ENCODE measurements around the gene USP31. TPM values are rescaled to one million over a fixed set of nuclear protein-coding genes. Genes with fewer than 3 reads are reported as not detected.
"Not testable (repeated sequence)": the region's sequence is repeated elsewhere in the genome, so short reads cannot be mapped to it uniquely, and the experiment has no call there.

Gene USP31
- total RNA-seq, 1 donor from 2014 or later: 7.7 TPM

DNA sequence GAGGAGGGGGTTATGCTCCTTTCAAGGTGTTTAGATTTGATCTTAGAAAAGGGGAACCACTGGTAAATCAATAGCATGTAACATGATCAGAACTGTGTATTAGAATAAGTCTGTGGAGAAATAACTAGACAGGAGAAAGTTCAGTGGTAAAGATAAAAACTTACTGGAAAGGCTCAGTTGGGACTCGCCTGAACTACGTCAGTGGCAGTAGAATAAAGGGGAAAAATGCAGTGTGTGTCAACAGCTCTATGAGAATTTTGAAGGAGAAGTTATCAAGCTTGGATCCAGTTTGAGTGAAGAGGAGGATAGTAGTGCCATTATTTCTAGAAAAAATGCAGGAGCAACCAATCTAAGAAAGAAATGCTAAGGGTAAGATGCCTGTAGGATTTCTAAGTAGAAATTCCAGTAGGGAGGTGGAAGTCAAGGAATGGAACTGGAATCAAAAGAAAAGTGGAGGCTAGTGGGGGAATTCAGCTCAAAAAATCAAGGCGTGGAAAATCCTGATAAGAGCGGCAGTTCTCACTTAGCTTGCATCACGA, 48.2 kb downstream of the USP31 start:
- H3K9me3 Mint-ChIP-seq: no peaks in the 10 kb centered on the region
- intact Hi-C loops (cut with micrococcal nuclease): no loop called here
- H3K4me1 Mint-ChIP-seq (ENCODE audit: low read depth): peaks cover 12% of the 10 kb centered on the region
- H3K27me3 Mint-ChIP-seq (ENCODE audit: low read depth): no peaks in the 10 kb centered on the region
- H3K36me3 Mint-ChIP-seq (ENCODE audit: low read depth): peaks cover 30% of the 10 kb centered on the region
- no peak overlapping the region for H3K4me3 Mint-ChIP-seq (ENCODE audit: low read depth)
- no peak for DNase-seq (ENCODE audit: low spot score)
- no peak overlapping the region for H3K27ac Mint-ChIP-seq

DNA sequence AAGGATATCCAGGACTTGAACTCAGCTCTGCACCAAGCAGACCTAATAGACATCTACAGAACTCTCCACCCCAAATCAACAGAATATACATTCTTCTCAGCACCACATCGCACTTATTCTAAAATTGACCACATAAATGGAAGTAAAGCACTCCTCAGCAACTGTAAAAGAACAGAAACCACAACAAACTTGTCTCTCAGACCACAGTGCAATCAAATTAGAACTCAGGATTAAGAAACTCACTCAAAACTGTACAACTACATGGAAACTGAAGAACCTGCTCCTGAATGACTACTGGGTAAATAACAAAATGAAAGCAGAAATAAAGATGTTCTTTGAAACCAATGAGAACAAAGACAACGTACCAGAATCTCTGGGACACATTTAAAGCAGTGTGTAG, 52.8 kb downstream of the USP31 start:
- H3K27me3 Mint-ChIP-seq (ENCODE audit: low read depth); H3K9me3 Mint-ChIP-seq; DNase-seq (ENCODE audit: low spot score); intact Hi-C loops (cut with micrococcal nuclease): not testable (repeated sequence)
- peak overlapping the region; percentile 89 for H3K27ac Mint-ChIP-seq
- peaks cover 30% of the 10 kb centered on the region for H3K4me1 Mint-ChIP-seq (ENCODE audit: low read depth)
- H3K36me3 Mint-ChIP-seq (ENCODE audit: low read depth): peaks cover 41% of the 10 kb centered on the region
- H3K4me3 Mint-ChIP-seq (ENCODE audit: low read depth): peak overlapping the region; percentile 73

DNA sequence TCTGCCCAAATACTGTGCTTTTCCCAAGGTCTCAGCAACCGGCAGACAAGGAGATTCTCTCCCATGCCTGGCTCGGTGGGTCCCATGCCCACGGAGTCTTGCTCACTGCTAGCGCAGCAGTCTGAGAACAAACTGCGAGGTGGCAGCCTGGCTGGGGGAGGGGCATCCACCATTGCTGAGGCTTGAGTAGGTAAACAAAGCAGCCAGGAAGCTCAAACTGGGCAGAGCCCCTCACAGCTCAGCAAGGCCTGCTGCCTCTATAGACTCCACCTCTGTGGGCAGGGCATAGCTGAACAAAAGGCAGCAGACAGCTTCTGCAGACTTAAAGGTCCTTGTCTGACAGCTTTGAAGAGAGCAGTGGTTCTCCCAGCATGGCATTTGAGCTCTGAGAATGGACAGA, 55.1 kb downstream of the USP31 start:
- Mint-ChIP-seq H3K36me3 (ENCODE audit: low read depth) (peaks cover 30% of the 10 kb centered on the region), H3K4me1 (ENCODE audit: low read depth) (peaks cover 31% of the 10 kb centered on the region)
- H3K27me3 Mint-ChIP-seq (ENCODE audit: low read depth); H3K9me3 Mint-ChIP-seq; intact Hi-C loops (cut with micrococcal nuclease); H3K27ac Mint-ChIP-seq; DNase-seq (ENCODE audit: low spot score); H3K4me3 Mint-ChIP-seq (ENCODE audit: low read depth): not testable (repeated sequence)

DNA sequence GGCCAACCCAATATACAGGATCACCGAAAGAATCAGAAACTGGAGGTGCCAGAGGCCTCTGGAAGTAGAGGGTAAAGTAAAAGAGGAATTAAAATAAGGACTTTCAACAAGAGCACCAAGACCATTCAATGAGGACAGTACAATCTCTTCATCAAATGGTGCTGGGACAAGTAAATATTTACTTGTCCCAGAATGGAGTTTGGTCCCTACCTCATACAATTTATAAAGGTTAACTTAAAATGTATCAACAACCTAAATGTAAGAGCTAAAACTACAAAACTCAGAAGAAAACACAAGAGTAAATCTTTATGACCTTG, 56.5 kb downstream of the USP31 start:
- no peak for DNase-seq (ENCODE audit: low spot score)
- peaks cover 18% of the 10 kb centered on the region for H3K36me3 Mint-ChIP-seq (ENCODE audit: low read depth)
- no peaks in the 10 kb centered on the region for H3K9me3 Mint-ChIP-seq
- no peaks in the 10 kb centered on the region for H3K27me3 Mint-ChIP-seq (ENCODE audit: low read depth)
- peaks cover 31% of the 10 kb centered on the region for H3K4me1 Mint-ChIP-seq (ENCODE audit: low read depth)
- no peak overlapping the region for H3K4me3 Mint-ChIP-seq (ENCODE audit: low read depth)
- no peak overlapping the region for H3K27ac Mint-ChIP-seq
- intact Hi-C loops (cut with micrococcal nuclease): no loop called here

DNA sequence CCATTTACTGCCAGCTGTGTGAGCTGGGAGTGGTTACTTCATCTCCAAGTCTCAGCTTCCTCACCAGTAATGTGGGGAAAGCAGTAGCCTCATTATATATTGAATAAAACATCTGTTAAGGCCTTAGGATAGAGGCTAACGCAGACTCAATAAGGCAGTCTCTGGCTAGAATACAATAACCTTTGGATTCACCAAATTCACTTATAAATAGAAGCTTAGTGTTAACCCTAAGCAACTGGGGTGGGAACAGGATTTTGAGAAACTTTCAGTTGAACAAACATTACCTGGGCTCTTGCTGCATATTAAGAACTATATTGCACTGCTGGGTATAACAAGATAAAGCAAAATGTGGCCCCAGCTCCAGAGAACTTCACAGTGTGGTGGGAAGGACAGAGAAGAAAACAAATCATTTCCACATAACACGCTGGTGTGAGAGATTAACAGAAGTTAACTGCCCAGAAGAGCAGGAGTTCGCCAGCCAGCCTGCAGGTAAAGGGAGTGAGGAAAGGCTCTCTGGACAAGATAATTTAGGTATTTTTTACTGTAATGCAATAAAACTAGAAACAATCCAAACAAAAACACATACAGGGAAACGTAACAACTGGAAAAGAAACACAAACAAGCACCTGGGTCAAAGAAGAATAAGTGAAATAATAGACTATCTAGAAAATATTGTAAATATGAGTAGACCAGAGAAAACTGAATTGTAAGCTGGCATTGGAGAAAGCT, 57.0 kb downstream of the USP31 start:
- H3K27ac Mint-ChIP-seq: no peak overlapping the region
- DNase-seq (ENCODE audit: low spot score): no peak
- H3K9me3 Mint-ChIP-seq: no peaks in the 10 kb centered on the region
- H3K4me1 Mint-ChIP-seq (ENCODE audit: low read depth): peaks cover 31% of the 10 kb centered on the region
- intact Hi-C loops (cut with micrococcal nuclease): no loop called here
- H3K36me3 Mint-ChIP-seq (ENCODE audit: low read depth): peaks cover 18% of the 10 kb centered on the region
- no peaks in the 10 kb centered on the region for H3K27me3 Mint-ChIP-seq (ENCODE audit: low read depth)
- no peak overlapping the region for H3K4me3 Mint-ChIP-seq (ENCODE audit: low read depth)

DNA sequence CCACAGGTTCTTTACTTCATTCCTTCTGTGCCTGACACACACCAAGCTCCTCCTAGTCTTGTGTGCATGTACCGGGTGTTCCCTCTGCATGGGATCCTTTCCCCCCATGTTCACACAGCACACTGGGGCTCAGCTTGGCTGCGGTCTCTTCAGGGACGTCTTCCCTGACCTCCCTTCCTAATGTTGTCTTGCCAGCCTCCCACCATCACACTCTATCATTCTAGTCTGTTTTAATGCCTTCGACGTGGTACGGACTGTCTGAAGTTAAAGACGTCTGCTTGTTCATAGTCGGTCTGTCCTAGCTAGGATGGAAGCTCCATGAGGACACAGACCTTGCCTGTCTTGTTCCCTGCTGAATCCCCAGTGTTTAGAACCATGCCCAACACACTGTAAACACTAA, 60.1 kb downstream of the USP31 start:
- H3K36me3 Mint-ChIP-seq (ENCODE audit: low read depth): peaks cover 14% of the 10 kb centered on the region
- H3K27ac Mint-ChIP-seq: no peak overlapping the region
- no peaks in the 10 kb centered on the region for H3K27me3 Mint-ChIP-seq (ENCODE audit: low read depth)
- no peaks in the 10 kb centered on the region for H3K9me3 Mint-ChIP-seq
- no peak for DNase-seq (ENCODE audit: low spot score)
- intact Hi-C loops (cut with micrococcal nuclease): no loop called here
- H3K4me3 Mint-ChIP-seq (ENCODE audit: low read depth): no peak overlapping the region
- H3K4me1 Mint-ChIP-seq (ENCODE audit: low read depth): peaks cover 3% of the 10 kb centered on the region

DNA sequence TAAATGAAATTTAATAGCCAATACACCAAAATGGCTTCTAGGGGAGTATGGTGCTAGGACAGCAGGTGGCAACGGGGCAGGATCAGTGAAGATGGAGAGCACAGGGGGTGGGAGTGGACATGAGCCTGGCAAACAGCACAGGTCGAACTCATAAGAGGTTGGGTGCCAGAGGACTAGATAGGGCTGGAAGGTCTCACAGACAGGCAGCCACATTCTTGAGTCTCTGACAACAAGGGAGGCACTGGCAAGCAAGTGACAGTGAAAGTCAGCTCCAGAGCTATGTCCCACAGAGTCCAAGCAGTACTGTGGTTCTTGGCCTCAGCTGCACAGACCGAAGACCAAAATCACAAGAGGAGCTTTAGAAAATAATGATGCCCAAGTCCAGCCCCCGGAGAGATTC, 61.2 kb downstream of the USP31 start:
- DNase-seq (ENCODE audit: low spot score): no peak
- Mint-ChIP-seq H3K9me3 (no peaks in the 10 kb centered on the region), H3K36me3 (ENCODE audit: low read depth) (peaks cover 6% of the 10 kb centered on the region)

DNA sequence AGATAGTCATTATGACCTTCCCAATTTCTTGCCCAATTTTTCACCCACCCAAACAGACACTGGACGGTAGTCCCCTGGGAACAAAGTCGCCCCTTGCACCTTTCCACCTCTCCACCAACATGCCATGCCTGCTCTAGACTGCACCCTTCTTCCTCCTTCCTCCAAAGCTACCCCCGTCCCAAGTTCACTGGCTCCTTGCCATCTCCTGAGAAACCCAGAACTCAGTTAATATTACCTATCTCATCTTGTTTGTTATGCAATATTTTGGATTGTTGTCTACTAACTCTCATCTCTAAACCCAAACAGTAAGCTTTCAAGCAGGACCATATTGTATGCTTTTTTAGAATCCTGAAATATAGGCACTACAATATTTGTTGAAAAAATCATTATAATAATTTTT, 63.3 kb downstream of the USP31 start:
- no peak for DNase-seq (ENCODE audit: low spot score)
- intact Hi-C loops (cut with micrococcal nuclease): no loop called here
- H3K4me3 Mint-ChIP-seq (ENCODE audit: low read depth): no peak overlapping the region
- H3K36me3 Mint-ChIP-seq (ENCODE audit: low read depth): peaks cover 5% of the 10 kb centered on the region
- H3K27ac Mint-ChIP-seq: no peak overlapping the region
- no peaks in the 10 kb centered on the region for H3K27me3 Mint-ChIP-seq (ENCODE audit: low read depth)
- H3K4me1 Mint-ChIP-seq (ENCODE audit: low read depth): peaks cover 4% of the 10 kb centered on the region
- no peaks in the 10 kb centered on the region for H3K9me3 Mint-ChIP-seq

More for the DNA sequence above, 61.2 kb downstream of the USP31 start:
- H3K4me1 Mint-ChIP-seq (ENCODE audit: low read depth): peaks cover 3% of the 10 kb centered on the region
- intact Hi-C loops (cut with micrococcal nuclease): no loop called here
- H3K4me3 Mint-ChIP-seq (ENCODE audit: low read depth): no peak overlapping the region
- no peak overlapping the region for H3K27ac Mint-ChIP-seq
- H3K27me3 Mint-ChIP-seq (ENCODE audit: low read depth): no peaks in the 10 kb centered on the region

DNA sequence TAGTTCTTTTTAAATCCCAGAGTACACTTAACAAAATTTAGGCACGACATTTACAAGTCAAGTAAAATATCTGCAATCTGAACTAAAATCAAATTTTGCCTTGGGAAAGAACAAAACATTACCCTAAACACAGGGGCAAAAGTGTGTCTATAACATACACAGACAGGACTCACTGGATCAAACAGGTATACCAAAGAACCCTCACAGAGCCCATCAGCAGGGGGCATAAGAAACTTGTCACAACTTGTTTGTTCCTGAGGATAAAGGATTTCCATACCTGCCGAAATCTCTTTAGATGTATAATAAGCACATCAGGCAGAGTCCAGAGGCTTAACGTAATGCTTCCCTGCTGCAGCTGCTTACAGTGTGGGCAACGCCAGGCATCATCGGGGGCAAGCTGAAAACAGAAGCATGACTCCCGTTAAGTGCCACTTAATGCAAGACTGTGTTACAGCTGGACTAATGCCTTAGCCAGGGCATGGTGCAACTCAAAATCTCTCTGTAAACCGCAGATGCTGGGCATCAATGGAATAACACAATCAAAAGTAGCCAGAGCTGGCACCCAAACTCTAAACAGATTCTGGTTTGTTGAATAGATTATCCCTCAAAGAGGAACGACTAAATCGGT, 67.0 kb downstream of the USP31 start:
- no peak overlapping the region for H3K27ac Mint-ChIP-seq
- intact Hi-C loops (cut with micrococcal nuclease): no loop called here
- H3K4me1 Mint-ChIP-seq (ENCODE audit: low read depth): peaks cover 4% of the 10 kb centered on the region
- H3K27me3 Mint-ChIP-seq (ENCODE audit: low read depth): no peaks in the 10 kb centered on the region
- H3K9me3 Mint-ChIP-seq: no peaks in the 10 kb centered on the region
- peaks cover 21% of the 10 kb centered on the region for H3K36me3 Mint-ChIP-seq (ENCODE audit: low read depth)
- DNase-seq (ENCODE audit: low spot score): no peak
- H3K4me3 Mint-ChIP-seq (ENCODE audit: low read depth): no peak overlapping the region

DNA sequence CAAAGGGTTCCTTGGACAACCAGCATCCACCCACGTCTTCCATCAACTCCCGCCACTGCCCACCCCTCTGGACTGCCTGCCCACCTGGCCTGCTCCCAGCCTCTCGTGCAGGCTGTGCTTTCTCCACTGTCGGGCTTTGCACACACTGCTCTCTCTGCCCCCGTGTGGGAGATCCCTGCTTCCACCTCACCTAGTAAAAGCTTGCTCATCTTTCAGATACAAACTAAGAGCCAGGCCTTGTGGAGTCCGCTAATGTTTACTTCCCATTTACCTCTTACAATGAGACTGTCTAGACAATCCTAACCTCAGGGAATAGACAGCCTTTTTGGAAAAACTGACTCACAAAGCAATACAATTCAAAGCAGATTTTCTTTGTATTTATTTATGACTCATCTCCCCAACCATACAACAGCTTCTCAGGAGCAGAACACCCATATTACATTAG, 67.6 kb downstream of the USP31 start:
- H3K9me3 Mint-ChIP-seq: no peaks in the 10 kb centered on the region
- intact Hi-C loops (cut with micrococcal nuclease): no loop called here
- no peak for DNase-seq (ENCODE audit: low spot score)
- peaks cover 4% of the 10 kb centered on the region for H3K4me1 Mint-ChIP-seq (ENCODE audit: low read depth)
- no peak overlapping the region for H3K4me3 Mint-ChIP-seq (ENCODE audit: low read depth)
- H3K27ac Mint-ChIP-seq: no peak overlapping the region
- H3K27me3 Mint-ChIP-seq (ENCODE audit: low read depth): no peaks in the 10 kb centered on the region
- H3K36me3 Mint-ChIP-seq (ENCODE audit: low read depth): peaks cover 22% of the 10 kb centered on the region

DNA sequence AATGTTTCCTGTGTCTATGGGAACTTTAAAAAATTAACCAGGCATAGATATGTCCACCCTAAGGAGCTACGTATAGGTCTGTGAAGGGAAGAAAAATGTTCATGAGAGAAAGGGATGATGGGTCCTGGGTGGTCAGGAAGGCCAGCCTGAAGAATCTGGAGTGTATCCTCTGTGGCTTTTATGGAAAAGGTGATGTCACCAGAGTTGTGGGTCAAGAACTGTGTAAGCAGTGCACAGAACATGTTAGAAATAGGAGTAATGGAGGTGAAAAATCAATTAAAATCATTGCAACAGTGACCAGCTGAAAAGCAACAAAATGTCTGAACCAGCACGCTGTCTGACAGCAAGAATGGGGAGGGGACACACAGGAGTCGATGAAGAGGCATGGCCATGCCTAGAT, 68.5 kb downstream of the USP31 start:
- no peaks in the 10 kb centered on the region for H3K27me3 Mint-ChIP-seq (ENCODE audit: low read depth)
- peaks cover 4% of the 10 kb centered on the region for H3K4me1 Mint-ChIP-seq (ENCODE audit: low read depth)
- intact Hi-C loops (cut with micrococcal nuclease): no loop called here
- no peak overlapping the region for H3K27ac Mint-ChIP-seq
- no peaks in the 10 kb centered on the region for H3K9me3 Mint-ChIP-seq
- no peak overlapping the region for H3K4me3 Mint-ChIP-seq (ENCODE audit: low read depth)
- peaks cover 23% of the 10 kb centered on the region for H3K36me3 Mint-ChIP-seq (ENCODE audit: low read depth)
- DNase-seq (ENCODE audit: low spot score): no peak

DNA sequence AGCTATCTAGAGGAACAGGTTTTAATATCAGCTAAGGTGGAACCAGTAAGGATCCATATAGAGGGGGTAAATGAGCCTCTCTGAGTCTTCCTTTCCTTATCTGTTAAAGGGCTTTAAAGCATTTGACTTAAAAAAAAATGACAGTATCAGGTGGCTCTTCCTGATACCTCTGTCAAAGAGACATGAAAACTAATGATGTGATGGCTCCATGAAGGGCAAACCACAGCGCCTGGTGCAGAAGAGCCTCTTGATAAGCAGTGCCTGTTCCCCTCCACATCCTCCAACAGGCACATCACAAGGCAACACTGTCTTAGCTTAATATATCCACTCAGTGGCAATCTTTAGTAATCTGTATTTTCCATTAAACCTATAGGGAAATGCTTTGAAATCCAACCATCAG, 68.9 kb downstream of the USP31 start:
- Mint-ChIP-seq H3K4me3 (ENCODE audit: low read depth) (no peak overlapping the region), H3K27ac (no peak overlapping the region), H3K36me3 (ENCODE audit: low read depth) (peaks cover 23% of the 10 kb centered on the region), H3K27me3 (ENCODE audit: low read depth) (no peaks in the 10 kb centered on the region), H3K4me1 (ENCODE audit: low read depth) (peaks cover 4% of the 10 kb centered on the region), H3K9me3 (no peaks in the 10 kb centered on the region)
- DNase-seq (ENCODE audit: low spot score): no peak
- intact Hi-C loops (cut with micrococcal nuclease): no loop called here

DNA sequence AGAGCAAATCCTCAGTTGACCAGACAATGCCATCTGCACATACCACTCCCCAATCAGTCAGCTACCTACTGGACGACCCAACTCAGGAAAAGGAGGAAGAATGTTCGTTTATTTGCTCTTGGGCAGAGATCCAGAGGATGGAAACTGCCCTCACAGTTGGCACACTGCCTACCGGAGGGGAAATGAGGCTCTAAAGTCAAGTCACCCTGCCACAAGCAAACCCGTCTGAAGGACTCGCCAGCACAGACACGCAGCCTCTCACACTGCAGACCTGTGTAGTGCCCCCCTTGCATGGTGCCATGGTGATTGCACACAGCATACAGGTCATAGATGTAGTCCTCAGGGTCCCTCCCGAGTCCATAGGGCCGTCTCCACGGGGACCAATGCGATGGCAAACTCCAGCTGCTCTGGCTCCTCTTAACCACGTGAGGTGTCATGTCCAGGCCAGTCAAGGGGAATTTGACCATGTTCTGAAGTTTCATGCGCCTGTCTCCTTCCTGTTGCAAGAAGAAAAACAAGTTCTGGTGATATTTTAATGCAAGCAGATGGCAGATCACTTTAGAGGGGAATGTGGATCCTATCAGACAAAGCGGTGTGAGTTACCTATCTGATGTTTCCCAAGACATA, 69.5 kb downstream of the USP31 start:
- intact Hi-C loops (cut with micrococcal nuclease): no loop called here
- Mint-ChIP-seq H3K36me3 (ENCODE audit: low read depth) (peaks cover 23% of the 10 kb centered on the region), H3K27ac (no peak overlapping the region), H3K4me3 (ENCODE audit: low read depth) (no peak overlapping the region), H3K4me1 (ENCODE audit: low read depth) (peaks cover 4% of the 10 kb centered on the region), H3K27me3 (ENCODE audit: low read depth) (no peaks in the 10 kb centered on the region), H3K9me3 (no peaks in the 10 kb centered on the region)
- no peak for DNase-seq (ENCODE audit: low spot score)
